ENCODE measurements around the gene TBC1D14. TPM values are rescaled to one million over a fixed set of nuclear protein-coding genes. Genes with fewer than 3 reads are reported as not detected.

TBC1D14 gene
- total and polyA plus RNA-seq, 2 of the 8 experiments (the other 6 are each of a cell fraction or from before 2014, with no cell fraction given) = 45.6 to 48.2 TPM

GRCh38 chr4:6925357-6925836 is 15.8 kb downstream of the TBC1D14 start (continued):
- TF ChIP-seq SRF (IDR thresholded peaks at IDR 0.05; ENCODE audit: low read depth, low read length) = no peak
- no peak for TF ChIP-seq RXRA (IDR thresholded peaks at IDR 0.05; ENCODE audit: insufficient read depth, low read depth, low read length)
- no peak for TF ChIP-seq TCF12 (IDR thresholded peaks at IDR 0.05; ENCODE audit: low read depth, low read length)
- no peak for TF ChIP-seq BACH1 (IDR thresholded peaks at IDR 0.05; ENCODE audit: low read length)
- no peak for TF ChIP-seq TAF7 (optimal IDR thresholded peaks at IDR 0.05; ENCODE audit: borderline replicate concordance, low read depth, low read length)
- no peak for TF ChIP-seq SUZ12 (IDR thresholded peaks at IDR 0.05; ENCODE audit: low read length)
- TF ChIP-seq SIRT6 (IDR thresholded peaks at IDR 0.05; ENCODE audit: low read length) = no peak
- TF ChIP-seq ATF3 (IDR thresholded peaks at IDR 0.05; ENCODE audit: insufficient read depth, low read depth, low read length) = no peak
